CD4-positive, alpha-beta T cell treated with Interferon gamma for 1 hour (primary cell): Measurements from ENCODE around the gene SLC25A33.
"Not testable (repeated sequence)": the region's sequence is repeated elsewhere in the genome, so short reads cannot be mapped to it uniquely, and the experiment has no call there.

Experiments
- DNase-seq: peaks from one replicate; pipeline ENCODE4 v3.0.0-alpha.2; 2020

The SLC25A33 gene

GRCh38 chr1:9539829-9540550 lies 725 bp downstream of the SLC25A33 start:
- peak; percentile 60 for DNase-seq

GRCh38 chr1:9542430-9542829 lies 3.2 kb downstream of the SLC25A33 start:
- DNase-seq, result no peak

- DNase-seq, result no peak
These were observed 5.7 kb downstream of the SLC25A33 start for GRCh38 chr1:9544926-9545325.

GRCh38 chr1:9549955-9550546 lies 10.8 kb downstream of the SLC25A33 start:
- DNase-seq, result no peak

- no peak for DNase-seq
These were observed 12.7 kb downstream of the SLC25A33 start for GRCh38 chr1:9551984-9552383.

GRCh38 chr1:9553736-9554144 lies 14.5 kb downstream of the SLC25A33 start:
- no peak for DNase-seq

GRCh38 chr1:9555942-9556341 lies 16.7 kb downstream of the SLC25A33 start:
- DNase-seq, result no peak

GRCh38 chr1:9557624-9558023 lies 18.4 kb downstream of the SLC25A33 start:
- DNase-seq, result no peak

GRCh38 chr1:9558271-9558945 lies 19.1 kb downstream of the SLC25A33 start:
- DNase-seq, result no peak

GRCh38 chr1:9558946-9559545 lies 19.8 kb downstream of the SLC25A33 start:
- no peak for DNase-seq

- DNase-seq, result no peak
These were observed 20.4 kb downstream of the SLC25A33 start for GRCh38 chr1:9559673-9560072.

GRCh38 chr1:9560090-9560489 lies 20.8 kb downstream of the SLC25A33 start:
- DNase-seq, result not testable (repeated sequence)

- no peak for DNase-seq
These were observed 22.2 kb downstream of the SLC25A33 start for GRCh38 chr1:9561429-9561828.

GRCh38 chr1:9569267-9569666 lies 30.0 kb downstream of the SLC25A33 start:
- DNase-seq, result no peak

- not testable (repeated sequence) for DNase-seq
These were observed 31.7 kb downstream of the SLC25A33 start for GRCh38 chr1:9570886-9571529.

- DNase-seq, result no peak
These were observed 34.5 kb downstream of the SLC25A33 start for GRCh38 chr1:9573723-9574122.

GRCh38 chr1:9575486-9575885 lies 36.2 kb downstream of the SLC25A33 start:
- DNase-seq, result no peak

GRCh38 chr1:9576903-9577302 lies 37.6 kb downstream of the SLC25A33 start:
- DNase-seq, result no peak

- DNase-seq, result no peak
These were observed 38.2 kb downstream of the SLC25A33 start for GRCh38 chr1:9577423-9577822.

GRCh38 chr1:9580942-9581341 lies 41.7 kb downstream of the SLC25A33 start:
- DNase-seq, result no peak

- no peak for DNase-seq
These were observed 47.0 kb downstream of the SLC25A33 start for GRCh38 chr1:9586147-9586766.

GRCh38 chr1:9588551-9589143 lies 49.4 kb downstream of the SLC25A33 start, which contains the start of gene TMEM201:
TMEM201 (plus strand) TSS chr1:9588911; CDS start chr1:9588931, 20 bp downstream.
- DNase-seq, result peak; percentile 93
